Lung (tissue), 12 donors: ENCODE results near the gene PRKN. TPM values are rescaled to one million over a fixed set of nuclear protein-coding genes. Genes with fewer than 3 reads are reported as not detected.

Source experiments
- ATAC-seq: fragments of 200-7000 bp; cut with Tn5 transposase; one replicate; pipeline ENCODE4 v1.9.1; 2020; ENCODE audit warnings: moderate number of reproducible peaks; ENCODE audit not compliant: insufficient read depth, low FRiP score
- DNase-seq, 3 donors: peaks; one replicate each; pipeline ENCODE4 v3.0.0-alpha.2; 2013 to 2017
- H3K27ac ChIP-seq, 2 donors: one replicate each; pipeline ENCODE4 v1.5.1; 2013; ENCODE audit warnings: mild to moderate bottlenecking in 2 of 2, moderate library complexity in 2 of 2, control low read depth in 1 of 2, inconsistent platforms in 1 of 2, low read depth in 1 of 2, low read length in 1 of 2
- H3K27me3 ChIP-seq, 3 donors: one replicate each; pipeline ENCODE4 v1.5.1; 2013; ENCODE audit warnings: low read length in 2 of 3; ENCODE audit not compliant: control insufficient read depth in 3 of 3, insufficient read depth in 3 of 3
- H3K36me3 ChIP-seq, 4 donors: one replicate each; pipeline ENCODE4 v1.5.1; 2013; ENCODE audit warnings: low read length in 4 of 4, mild to moderate bottlenecking in 1 of 4, moderate library complexity in 1 of 4; ENCODE audit not compliant: control insufficient read depth in 4 of 4, insufficient read depth in 4 of 4
- H3K4me1 ChIP-seq, 5 donors: one replicate each; pipeline ENCODE4 v1.5.1; 2013; ENCODE audit warnings: low read length in 5 of 5, mild to moderate bottlenecking in 2 of 5, moderate library complexity in 1 of 5; ENCODE audit not compliant: control insufficient read depth in 5 of 5, insufficient read depth in 5 of 5
- H3K4me3 ChIP-seq: one replicate; pipeline ENCODE4 v1.5.1; 2013; ENCODE audit warnings: mild to moderate bottlenecking, control low read depth, moderate library complexity
- H3K9ac ChIP-seq, 2 donors: one replicate each; pipeline ENCODE4 v1.5.1; 2013; ENCODE audit warnings: low read length in 2 of 2, control low read depth in 1 of 2; ENCODE audit not compliant: insufficient read depth in 1 of 2
- H3K9me3 ChIP-seq, 4 donors: one replicate each; pipeline ENCODE4 v1.5.1; 2013; ENCODE audit warnings: low read length in 3 of 4, mild to moderate bottlenecking in 1 of 4, moderate library complexity in 1 of 4; ENCODE audit not compliant: control insufficient read depth in 4 of 4, insufficient read depth in 3 of 4
- CTCF ChIP-seq: IDR thresholded peaks from 2 replicates; pipeline ENCODE4 v1.5.1; 2012; ENCODE audit warnings: mild to moderate bottlenecking; ENCODE audit errors: control extremely low read depth, extremely low read depth
- WGBS, 2 donors: extraction: QIAGEN DNeasy Blood & Tissue Kit; methylation state at CpG; one replicate each; pipeline ENCODE4 v1.1.7; 2013; 5-methylcytosine and 5-hydroxymethylcytosine counted together
- polyA plus RNA-seq, 2 donors: library from polyadenylated mRNA; stranded (reverse); fragments of 200-250 nt; gene quantifications; one replicate each; pipeline ENCODE4 v1.2.1, GENCODE V29; 2013
- total RNA-seq, 2 donors: library from RNA; depleted of rRNA in 1 of 2; stranded (reverse); fragments of >200 nt in 1 of 2; gene quantifications; one replicate each; pipeline ENCODE4 v1.2.1, GENCODE V29; 2014 to 2021
- donor health status: control.
- donor health status: control.
- donor health status: Bipolar disorder and iron deficiency.
- donor health status: healthy.
- donor health status: DM: yes; HTN: yes; CAD: no.

PRKN gene
- total and polyA plus RNA-seq, 4 donors: 0.27 to 11.2 (median 3.1) TPM

GRCh38 chr6:161926324-161926723, 801.2 kb downstream of the PRKN start:
- H3K36me3 ChIP-seq: no peaks in the 10 kb centered on the region
- no peak overlapping the region for H3K9ac ChIP-seq
- TF ChIP-seq CTCF: no peak
- DNase-seq (no peak), ATAC-seq (no peak)
- WGBS, 2 donors: 87 to 93% methylated on average over 5 of the region's 5 CpGs
- no peaks in the 10 kb centered on the region for H3K9me3 ChIP-seq
- H3K27me3 ChIP-seq: no peaks in the 10 kb centered on the region
- H3K4me3 ChIP-seq: no peak overlapping the region
- peaks cover 0 to 2% (median 0%) of the 10 kb centered on the region in 5 donors for H3K4me1 ChIP-seq
- no peak overlapping the region for H3K27ac ChIP-seq

DNA sequence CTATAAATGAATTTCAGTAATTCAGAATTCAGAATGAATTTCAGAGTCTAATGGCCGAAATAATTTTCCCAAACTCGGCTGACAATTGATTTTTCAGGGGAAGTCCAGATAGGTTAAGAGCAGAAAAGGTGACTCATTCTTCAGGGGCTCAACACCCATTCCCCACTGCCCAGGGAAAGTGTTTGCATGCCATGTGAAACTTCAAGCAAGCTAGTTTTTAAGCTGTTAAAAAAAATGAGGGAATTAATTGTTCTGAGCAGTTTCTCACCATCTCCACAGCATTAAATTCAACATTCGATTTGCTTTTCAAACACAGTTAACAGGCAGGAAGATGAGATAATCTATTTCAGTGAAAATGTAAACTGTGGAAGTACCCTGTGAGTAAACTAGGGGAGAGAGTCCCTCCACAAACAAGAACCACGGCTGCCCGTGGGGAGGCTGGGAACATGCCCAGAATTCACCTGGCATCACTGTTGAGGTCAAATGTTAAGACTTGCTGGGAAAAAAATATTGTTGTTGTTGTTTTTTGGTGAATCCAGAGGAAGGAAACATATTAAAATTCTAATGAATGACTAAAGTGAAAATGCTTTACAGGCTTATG, 803.0 kb downstream of the PRKN start:
- DNase-seq: no peak
- TF ChIP-seq CTCF: no peak
- WGBS, 2 donors: 53 to 71% methylated on average over 5 of the region's 5 CpGs

DNA sequence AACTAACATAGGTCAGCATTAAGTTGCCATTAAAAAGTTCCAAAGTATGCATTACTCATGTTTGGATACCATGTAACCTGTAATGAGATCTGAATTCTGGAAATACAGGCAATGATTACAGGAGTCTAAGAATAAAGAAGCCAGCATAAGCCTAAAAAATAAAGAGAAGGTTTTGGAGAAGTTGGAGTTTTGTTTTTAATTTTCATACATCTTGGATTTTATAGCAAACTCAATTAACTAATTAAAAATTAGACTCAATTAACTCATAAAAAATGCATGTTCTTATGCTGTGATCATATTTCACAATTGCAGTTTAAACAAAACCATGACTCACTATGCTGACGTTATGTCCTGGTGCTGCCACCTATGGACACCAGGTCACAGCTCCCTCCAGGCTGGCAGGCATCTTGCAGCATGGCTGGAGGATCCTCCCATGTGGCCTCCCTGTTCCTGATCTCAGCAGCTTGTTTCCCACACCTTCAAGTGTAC, 804.9 kb downstream of the PRKN start:
- no peak overlapping the region for H3K4me3 ChIP-seq
- ATAC-seq (peak; percentile 54), DNase-seq (peak; percentile 29 to 61 (median 29))
- WGBS, 2 donors: 6 to 9% methylated on average over 1 of the region's 1 CpG
- TF ChIP-seq CTCF: no peak
- H3K9me3 ChIP-seq: no peaks in the 10 kb centered on the region
- no peak overlapping the region for H3K27ac ChIP-seq
- H3K9ac ChIP-seq: no peak overlapping the region
- H3K4me1 ChIP-seq: peaks cover 0 to 2% (median 0%) of the 10 kb centered on the region in 5 donors
- H3K27me3 ChIP-seq: no peaks in the 10 kb centered on the region
- no peaks in the 10 kb centered on the region for H3K36me3 ChIP-seq

More for the DNA sequence above, 803.0 kb downstream of the PRKN start:
- Histone ChIP-seq H3K36me3 (no peaks in the 10 kb centered on the region), H3K9ac (no peak overlapping the region), H3K4me3 (no peak overlapping the region), H3K27me3 (no peaks in the 10 kb centered on the region), H3K9me3 (no peaks in the 10 kb centered on the region), H3K27ac (no peak overlapping the region), H3K4me1 (peaks cover 0 to 2% (median 0%) of the 10 kb centered on the region in 5 donors)
- ATAC-seq: no peak
